HG03342 (cell line): ENCODE data around the gene SMG1.
"Not testable (repeated sequence)": the region's sequence is repeated elsewhere in the genome, so short reads cannot be mapped to it uniquely, and the experiment has no call there.

ENCODE experiments used
- ATAC-seq: cut with Tn5 transposase; IDR thresholded peaks from one replicate; pipeline ENCODE4 v1.9.1; 2021; ENCODE audit warnings: mild to moderate bottlenecking, moderate library complexity; ENCODE audit not compliant: unreplicated experiment

SMG1 gene

GRCh38 chr16:18801145-18801972, 124.8 kb downstream of the SMG1 start, which contains the start of gene ARL6IP1:
TSS of gene ARL6IP1 (minus strand) at chr16:18801549. CDS start at chr16:18801466, 83 bp downstream.
- ATAC-seq = peak; percentile 94

- ATAC-seq = no peak
Measured at GRCh38 chr16:18800775-18801144, 125.4 kb downstream of the SMG1 start.

- ATAC-seq = no peak
Measured at GRCh38 chr16:18800293-18800692, 125.9 kb downstream of the SMG1 start.

- no peak for ATAC-seq
Measured at GRCh38 chr16:18799500-18799899, 126.7 kb downstream of the SMG1 start.

GRCh38 chr16:18797746-18798145, 128.5 kb downstream of the SMG1 start:
- no peak for ATAC-seq

GRCh38 chr16:18796377-18796776, 129.8 kb downstream of the SMG1 start:
- no peak for ATAC-seq

- no peak for ATAC-seq
Measured at GRCh38 chr16:18792836-18793433, 133.3 kb downstream of the SMG1 start.

GRCh38 chr16:18789850-18790706, 136.1 kb downstream of the SMG1 start, which contains the start of gene RPS15A:
TSS of gene RPS15A (minus strand) at chr16:18790334. CDS start at chr16:18789113, 1,221 bp downstream.
- ATAC-seq = peak; percentile 91

- no peak for ATAC-seq
Measured at GRCh38 chr16:18789515-18789849, 136.7 kb downstream of the SMG1 start.

- ATAC-seq = no peak
Measured at GRCh38 chr16:18788828-18789514, 137.2 kb downstream of the SMG1 start.

- no peak for ATAC-seq
Measured at GRCh38 chr16:18784917-18785623, 141.1 kb downstream of the SMG1 start.

GRCh38 chr16:18783430-18784341, 142.5 kb downstream of the SMG1 start:
- no peak for ATAC-seq

GRCh38 chr16:18782697-18783429, 143.3 kb downstream of the SMG1 start:
- no peak for ATAC-seq

GRCh38 chr16:18781232-18781631, 145.0 kb downstream of the SMG1 start:
- ATAC-seq = not testable (repeated sequence)

- ATAC-seq = not testable (repeated sequence)
Measured at GRCh38 chr16:18780460-18781026, 145.7 kb downstream of the SMG1 start.

GRCh38 chr16:18777664-18778063, 148.5 kb downstream of the SMG1 start:
- ATAC-seq = not testable (repeated sequence)

- ATAC-seq = not testable (repeated sequence)
Measured at GRCh38 chr16:18776334-18776733, 149.9 kb downstream of the SMG1 start.

- ATAC-seq = not testable (repeated sequence)
Measured at GRCh38 chr16:18774651-18775050, 151.6 kb downstream of the SMG1 start.
